K562 (cell line): ENCODE data around the gene TMA16.

Experiments used
- CBFA2T3 ChIP-seq: fragments of 450-650 bp; IDR thresholded peaks from 2 replicates; pipeline ENCODE4 v1.6.1; 2017
- HDAC6 ChIP-seq: IDR thresholded peaks from 2 replicates; pipeline ENCODE4 v1.6.1; 2012; ENCODE audit warnings: low read depth, mild to moderate bottlenecking, control low read depth, inconsistent platforms, low read length, moderate library complexity
- HOMEZ ChIP-seq: fragments of 250-450 bp; sonication (Bioruptor Pico); IDR thresholded peaks from 2 replicates; pipeline ENCODE4 v1.4.0; 2020; ENCODE audit warnings: mild to moderate bottlenecking, moderate library complexity
- KDM1A ChIP-seq, 2 experiments: fragments of 450-650 bp; IDR thresholded peaks; 2 replicates each; pipeline ENCODE4 v1.6.1; 2016; ENCODE audit warnings: mild to moderate bottlenecking in 2 of 2
- SREBF2 ChIP-seq: sonication (generic); formaldehyde crosslinking; IDR thresholded peaks from 2 replicates; pipeline ENCODE4 v1.4.0; 2020; ENCODE audit warnings: mild to moderate bottlenecking, missing genetic modification reagents
- SRF ChIP-seq, 2 experiments: fragments of 250-450, 450-650 bp in 1 of 2; sonication (Bioruptor Pico) in 1 of 2; sonication (generic) in 1 of 2; formaldehyde crosslinking; IDR thresholded peaks; 2 replicates each; pipeline versions ENCODE4 v1.5.0 to v1.5.1; 2020 to 2022; ENCODE audit warnings: mild to moderate bottlenecking in 1 of 2, missing genetic modification reagents in 1 of 2
- ZNF121 ChIP-seq: sonication (generic); formaldehyde crosslinking; conservative IDR thresholded peaks from 2 replicates; pipeline ENCODE4 v1.8.0; 2022; ENCODE audit warnings: missing genetic modification reagents
- ZNF507 ChIP-seq: conservative IDR thresholded peaks from 2 replicates; pipeline ENCODE4 v1.6.1; 2017; ENCODE audit warnings: missing genetic modification characterization, missing compliant biosample characterization
- ZNF764 ChIP-seq: fragments of 250-450 bp; sonication (Bioruptor Pico); IDR thresholded peaks from 2 replicates; pipeline ENCODE4 v1.4.0; 2020; ENCODE audit warnings: low read depth, mild to moderate bottlenecking, moderate library complexity
- TF ChIP-seq, protein P1 (sequence below), 3 experiments: IDR thresholded peaks in 2 of 3; conservative IDR thresholded peaks in 1 of 3; 2 replicates each; pipeline ENCODE4 v1.5.1; 2011 to 2012; ENCODE audit warnings: low read length in 3 of 3, mild to moderate bottlenecking in 3 of 3, control low read depth in 2 of 3, improper control_type of control experiment in 1 of 3, inconsistent platforms in 1 of 3, low read depth in 1 of 3, mixed read lengths in 1 of 3, moderate library complexity in 1 of 3; ENCODE audit not compliant: insufficient read depth in 2 of 3
- TF ChIP-seq, protein P2 (sequence below): sonication (generic); formaldehyde crosslinking; IDR thresholded peaks from 2 replicates; pipeline ENCODE4 v1.8.1; 2023; ENCODE audit warnings: mild to moderate bottlenecking, missing genetic modification reagents
- TF ChIP-seq, protein P3 (sequence below): sonication (generic); formaldehyde crosslinking; IDR thresholded peaks from 2 replicates; pipeline ENCODE4 v1.8.1; 2023; ENCODE audit warnings: mild to moderate bottlenecking, missing genetic modification reagents, moderate library complexity
- TF ChIP-seq, protein P4 (sequence below): fragments of 450-650 bp; formaldehyde crosslinking; IDR thresholded peaks from 2 replicates; pipeline ENCODE4 v1.4.0; 2022; ENCODE audit warnings: missing genetic modification characterization

GRCh38 chr4:163489929-163490328 lies 4.6 kb upstream of the TMA16 start:
- TF ChIP-seq, protein P1, sequence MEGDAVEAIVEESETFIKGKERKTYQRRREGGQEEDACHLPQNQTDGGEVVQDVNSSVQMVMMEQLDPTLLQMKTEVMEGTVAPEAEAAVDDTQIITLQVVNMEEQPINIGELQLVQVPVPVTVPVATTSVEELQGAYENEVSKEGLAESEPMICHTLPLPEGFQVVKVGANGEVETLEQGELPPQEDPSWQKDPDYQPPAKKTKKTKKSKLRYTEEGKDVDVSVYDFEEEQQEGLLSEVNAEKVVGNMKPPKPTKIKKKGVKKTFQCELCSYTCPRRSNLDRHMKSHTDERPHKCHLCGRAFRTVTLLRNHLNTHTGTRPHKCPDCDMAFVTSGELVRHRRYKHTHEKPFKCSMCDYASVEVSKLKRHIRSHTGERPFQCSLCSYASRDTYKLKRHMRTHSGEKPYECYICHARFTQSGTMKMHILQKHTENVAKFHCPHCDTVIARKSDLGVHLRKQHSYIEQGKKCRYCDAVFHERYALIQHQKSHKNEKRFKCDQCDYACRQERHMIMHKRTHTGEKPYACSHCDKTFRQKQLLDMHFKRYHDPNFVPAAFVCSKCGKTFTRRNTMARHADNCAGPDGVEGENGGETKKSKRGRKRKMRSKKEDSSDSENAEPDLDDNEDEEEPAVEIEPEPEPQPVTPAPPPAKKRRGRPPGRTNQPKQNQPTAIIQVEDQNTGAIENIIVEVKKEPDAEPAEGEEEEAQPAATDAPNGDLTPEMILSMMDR (IDR thresholded peaks at IDR 0.05 in 2 of 3, conservative IDR thresholded peaks at IDR 0.05 in 1 of 3; ENCODE audit: insufficient read depth in 2 of 3, low read depth in 1 of 3, low read length in 3 of 3), result no peak
- TF ChIP-seq HOMEZ (no peak), ZNF121 (no peak), KDM1A (IDR thresholded peaks at IDR 0.05) (no peak), CBFA2T3 (no peak), SRF (CRISPR knock-in tag; IDR thresholded peaks at IDR 0.05) (no peak), HDAC6 (no peak), SREBF2 (no peak), ZNF764 (CRISPR knock-in tag) (no peak), ZNF507 (tag) (no peak)
- TF ChIP-seq, protein P2, sequence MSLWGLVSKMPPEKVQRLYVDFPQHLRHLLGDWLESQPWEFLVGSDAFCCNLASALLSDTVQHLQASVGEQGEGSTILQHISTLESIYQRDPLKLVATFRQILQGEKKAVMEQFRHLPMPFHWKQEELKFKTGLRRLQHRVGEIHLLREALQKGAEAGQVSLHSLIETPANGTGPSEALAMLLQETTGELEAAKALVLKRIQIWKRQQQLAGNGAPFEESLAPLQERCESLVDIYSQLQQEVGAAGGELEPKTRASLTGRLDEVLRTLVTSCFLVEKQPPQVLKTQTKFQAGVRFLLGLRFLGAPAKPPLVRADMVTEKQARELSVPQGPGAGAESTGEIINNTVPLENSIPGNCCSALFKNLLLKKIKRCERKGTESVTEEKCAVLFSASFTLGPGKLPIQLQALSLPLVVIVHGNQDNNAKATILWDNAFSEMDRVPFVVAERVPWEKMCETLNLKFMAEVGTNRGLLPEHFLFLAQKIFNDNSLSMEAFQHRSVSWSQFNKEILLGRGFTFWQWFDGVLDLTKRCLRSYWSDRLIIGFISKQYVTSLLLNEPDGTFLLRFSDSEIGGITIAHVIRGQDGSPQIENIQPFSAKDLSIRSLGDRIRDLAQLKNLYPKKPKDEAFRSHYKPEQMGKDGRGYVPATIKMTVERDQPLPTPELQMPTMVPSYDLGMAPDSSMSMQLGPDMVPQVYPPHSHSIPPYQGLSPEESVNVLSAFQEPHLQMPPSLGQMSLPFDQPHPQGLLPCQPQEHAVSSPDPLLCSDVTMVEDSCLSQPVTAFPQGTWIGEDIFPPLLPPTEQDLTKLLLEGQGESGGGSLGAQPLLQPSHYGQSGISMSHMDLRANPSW (CRISPR knock-in tag), result no peak
- TF ChIP-seq, protein P3, sequence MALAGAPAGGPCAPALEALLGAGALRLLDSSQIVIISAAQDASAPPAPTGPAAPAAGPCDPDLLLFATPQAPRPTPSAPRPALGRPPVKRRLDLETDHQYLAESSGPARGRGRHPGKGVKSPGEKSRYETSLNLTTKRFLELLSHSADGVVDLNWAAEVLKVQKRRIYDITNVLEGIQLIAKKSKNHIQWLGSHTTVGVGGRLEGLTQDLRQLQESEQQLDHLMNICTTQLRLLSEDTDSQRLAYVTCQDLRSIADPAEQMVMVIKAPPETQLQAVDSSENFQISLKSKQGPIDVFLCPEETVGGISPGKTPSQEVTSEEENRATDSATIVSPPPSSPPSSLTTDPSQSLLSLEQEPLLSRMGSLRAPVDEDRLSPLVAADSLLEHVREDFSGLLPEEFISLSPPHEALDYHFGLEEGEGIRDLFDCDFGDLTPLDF (CRISPR knock-in tag), result no peak
- TF ChIP-seq, protein P4, sequence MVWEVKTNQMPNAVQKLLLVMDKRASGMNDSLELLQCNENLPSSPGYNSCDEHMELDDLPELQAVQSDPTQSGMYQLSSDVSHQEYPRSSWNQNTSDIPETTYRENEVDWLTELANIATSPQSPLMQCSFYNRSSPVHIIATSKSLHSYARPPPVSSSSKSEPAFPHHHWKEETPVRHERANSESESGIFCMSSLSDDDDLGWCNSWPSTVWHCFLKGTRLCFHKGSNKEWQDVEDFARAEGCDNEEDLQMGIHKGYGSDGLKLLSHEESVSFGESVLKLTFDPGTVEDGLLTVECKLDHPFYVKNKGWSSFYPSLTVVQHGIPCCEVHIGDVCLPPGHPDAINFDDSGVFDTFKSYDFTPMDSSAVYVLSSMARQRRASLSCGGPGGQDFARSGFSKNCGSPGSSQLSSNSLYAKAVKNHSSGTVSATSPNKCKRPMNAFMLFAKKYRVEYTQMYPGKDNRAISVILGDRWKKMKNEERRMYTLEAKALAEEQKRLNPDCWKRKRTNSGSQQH (CRISPR knock-in tag), result no peak
